Fibroblast of lung (primary cell): Measurements from ENCODE around the gene CIB1. TPM values are rescaled to one million over a fixed set of nuclear protein-coding genes. Genes with fewer than 3 reads are reported as not detected.

Experiments used
- DNase-seq, 2 donors: peaks; one replicate each; pipeline versions ENCODE4 v3.0.0 to v3.0.0-alpha.2; 2010; ENCODE audit warnings: low read depth in 2 of 2
- H2AFZ ChIP-seq: 2 replicates; pipeline ENCODE4 v1.5.1; 2012; ENCODE audit warnings: low read length, control low read depth, inconsistent platforms
- H3K27ac ChIP-seq: 2 replicates; pipeline ENCODE4 v1.5.1; 2011; ENCODE audit warnings: low read length, control low read depth; ENCODE audit not compliant: insufficient read depth
- H3K27me3 ChIP-seq: 2 replicates; pipeline ENCODE4 v1.5.1; 2011; ENCODE audit warnings: mild to moderate bottlenecking, low read length; ENCODE audit not compliant: control insufficient read depth, insufficient read depth
- H3K36me3 ChIP-seq: 2 replicates; pipeline ENCODE4 v1.5.1; 2011; ENCODE audit warnings: low read length; ENCODE audit not compliant: control insufficient read depth, insufficient read depth
- H3K4me1 ChIP-seq: 2 replicates; pipeline ENCODE4 v1.5.1; 2011; ENCODE audit warnings: low read length; ENCODE audit not compliant: control insufficient read depth, insufficient read depth; ENCODE audit errors: extremely low read depth
- H3K4me2 ChIP-seq: 2 replicates; pipeline ENCODE4 v1.5.1; 2011; ENCODE audit warnings: low read length, control low read depth; ENCODE audit not compliant: insufficient read depth; ENCODE audit errors: extremely low read depth
- H3K4me3 ChIP-seq, 4 experiments: fragments of 200-600 bp in 1 of 4; sonication (generic) in 1 of 4; replicated peaks in 1 of 4; 2 replicates each; pipeline ENCODE4 v1.5.1; 2011 to 2016; ENCODE audit warnings: low read length in 4 of 4, low read depth in 3 of 4, mild to moderate bottlenecking in 3 of 4, control low read depth in 2 of 4, inconsistent platforms in 1 of 4, mixed read lengths in 1 of 4; ENCODE audit not compliant: insufficient read depth in 1 of 4; ENCODE audit errors: control extremely low read depth in 1 of 4
- H3K79me2 ChIP-seq: 2 replicates; pipeline ENCODE4 v1.5.1; 2012; ENCODE audit warnings: mild to moderate bottlenecking, low read length, inconsistent platforms; ENCODE audit not compliant: control insufficient read depth, insufficient read depth
- H3K9ac ChIP-seq: 2 replicates; pipeline ENCODE4 v1.5.1; 2011; ENCODE audit warnings: mild to moderate bottlenecking, low read length, control low read depth; ENCODE audit not compliant: insufficient read depth
- H3K9me3 ChIP-seq: 2 replicates; pipeline ENCODE4 v1.5.1; 2012; ENCODE audit warnings: low read depth, low read length; ENCODE audit not compliant: control insufficient read depth, insufficient read depth
- H4K20me1 ChIP-seq: 2 replicates; pipeline ENCODE4 v1.5.1; 2011; ENCODE audit warnings: low read length; ENCODE audit not compliant: control insufficient read depth, insufficient read depth; ENCODE audit errors: extremely low read depth
- EZH2 ChIP-seq: IDR thresholded peaks from 2 replicates; pipeline ENCODE4 v1.5.1; 2012; ENCODE audit warnings: low read length, control low read depth, mild to moderate bottlenecking; ENCODE audit errors: missing control alignments
- polyA plus RNA-seq, 2 donors: library from polyadenylated mRNA; depleted of rRNA in 1 of 2; stranded (reverse) in 1 of 2; unstranded in 1 of 2; fragments of >200 nt; gene quantifications; 2 replicates each; pipeline ENCODE4 v1.2.1, GENCODE V29; 2011 to 2012; ENCODE audit warnings: missing spikeins in 1 of 2
- total RNA-seq: library from RNA; depleted of rRNA; stranded (reverse); fragments of >200 nt; gene quantifications from 2 replicates; pipeline ENCODE4 v1.2.1, GENCODE V29; 2014
- TF ChIP-seq, protein P1 (sequence below), 2 donors: IDR thresholded peaks in 1 of 2; conservative IDR thresholded peaks in 1 of 2; 1 replicate in 1 of 2; 2 replicates in 1 of 2; pipeline ENCODE4 v1.5.1; 2011 to 2012; ENCODE audit warnings: low read length in 2 of 2, control low read depth in 1 of 2, inconsistent platforms in 1 of 2, low read depth in 1 of 2, mild to moderate bottlenecking in 1 of 2

The CIB1 gene
- total and polyA plus RNA-seq, 2 donors (not counting 1 experiment from before 2014, with no cell fraction given), result 27.7 to 42.7 TPM

DNA sequence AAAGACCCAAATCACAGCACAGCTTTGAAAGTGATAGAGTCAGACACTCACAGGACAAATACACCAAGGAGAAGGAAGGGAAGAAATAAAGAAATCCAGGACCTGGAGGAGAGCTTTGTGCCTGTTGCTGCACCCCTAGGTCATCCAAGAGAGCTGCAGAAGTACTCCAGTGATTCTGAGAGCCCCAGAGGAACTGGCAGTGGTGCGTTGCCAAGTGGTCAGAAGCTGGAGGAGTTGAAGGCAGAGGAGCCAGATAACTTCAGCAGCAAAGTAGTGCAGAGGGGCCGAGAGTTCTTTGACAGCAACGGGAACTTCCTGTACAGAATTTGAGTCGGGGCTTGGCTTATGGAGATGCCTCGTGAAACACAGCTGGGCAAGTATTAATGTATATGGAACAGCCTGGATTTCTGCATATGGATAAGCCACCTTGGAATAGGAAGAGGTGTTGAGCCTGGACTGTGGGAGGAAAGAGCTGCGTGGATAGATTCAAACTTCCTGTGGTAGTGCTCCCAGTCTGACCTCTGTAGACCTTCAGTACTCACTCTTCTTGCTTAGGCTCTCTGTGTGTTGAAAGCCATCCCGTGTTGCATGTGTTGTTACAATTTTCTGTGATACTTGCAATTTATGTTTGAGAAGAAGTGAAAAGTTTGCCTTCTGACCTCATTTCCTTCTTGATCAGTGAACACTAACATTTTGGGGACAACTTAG, 37.9 kb upstream of the CIB1 start:
- Histone ChIP-seq H4K20me1 (no peaks in the 10 kb centered on the region), H3K9me3 (no peaks in the 10 kb centered on the region), H3K27ac (no peak overlapping the region), H3K9ac (no peak overlapping the region), H3K4me3 (no peak overlapping the region), H2AFZ (no peak overlapping the region), H3K79me2 (peaks cover 42% of the 10 kb centered on the region), H3K4me2 (no peak overlapping the region), H3K36me3 (peaks cover 8% of the 10 kb centered on the region), H3K4me1 (peaks cover 3% of the 10 kb centered on the region), H3K27me3 (no peaks in the 10 kb centered on the region)
- no peak for TF ChIP-seq EZH2
- TF ChIP-seq, protein P1, sequence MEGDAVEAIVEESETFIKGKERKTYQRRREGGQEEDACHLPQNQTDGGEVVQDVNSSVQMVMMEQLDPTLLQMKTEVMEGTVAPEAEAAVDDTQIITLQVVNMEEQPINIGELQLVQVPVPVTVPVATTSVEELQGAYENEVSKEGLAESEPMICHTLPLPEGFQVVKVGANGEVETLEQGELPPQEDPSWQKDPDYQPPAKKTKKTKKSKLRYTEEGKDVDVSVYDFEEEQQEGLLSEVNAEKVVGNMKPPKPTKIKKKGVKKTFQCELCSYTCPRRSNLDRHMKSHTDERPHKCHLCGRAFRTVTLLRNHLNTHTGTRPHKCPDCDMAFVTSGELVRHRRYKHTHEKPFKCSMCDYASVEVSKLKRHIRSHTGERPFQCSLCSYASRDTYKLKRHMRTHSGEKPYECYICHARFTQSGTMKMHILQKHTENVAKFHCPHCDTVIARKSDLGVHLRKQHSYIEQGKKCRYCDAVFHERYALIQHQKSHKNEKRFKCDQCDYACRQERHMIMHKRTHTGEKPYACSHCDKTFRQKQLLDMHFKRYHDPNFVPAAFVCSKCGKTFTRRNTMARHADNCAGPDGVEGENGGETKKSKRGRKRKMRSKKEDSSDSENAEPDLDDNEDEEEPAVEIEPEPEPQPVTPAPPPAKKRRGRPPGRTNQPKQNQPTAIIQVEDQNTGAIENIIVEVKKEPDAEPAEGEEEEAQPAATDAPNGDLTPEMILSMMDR (conservative IDR thresholded peaks at IDR 0.05 in 1 of 2, IDR thresholded peaks at IDR 0.05 in 1 of 2; ENCODE audit: low read depth in 1 of 2, low read length in 2 of 2), result no peak
- DNase-seq, result no peak

DNA sequence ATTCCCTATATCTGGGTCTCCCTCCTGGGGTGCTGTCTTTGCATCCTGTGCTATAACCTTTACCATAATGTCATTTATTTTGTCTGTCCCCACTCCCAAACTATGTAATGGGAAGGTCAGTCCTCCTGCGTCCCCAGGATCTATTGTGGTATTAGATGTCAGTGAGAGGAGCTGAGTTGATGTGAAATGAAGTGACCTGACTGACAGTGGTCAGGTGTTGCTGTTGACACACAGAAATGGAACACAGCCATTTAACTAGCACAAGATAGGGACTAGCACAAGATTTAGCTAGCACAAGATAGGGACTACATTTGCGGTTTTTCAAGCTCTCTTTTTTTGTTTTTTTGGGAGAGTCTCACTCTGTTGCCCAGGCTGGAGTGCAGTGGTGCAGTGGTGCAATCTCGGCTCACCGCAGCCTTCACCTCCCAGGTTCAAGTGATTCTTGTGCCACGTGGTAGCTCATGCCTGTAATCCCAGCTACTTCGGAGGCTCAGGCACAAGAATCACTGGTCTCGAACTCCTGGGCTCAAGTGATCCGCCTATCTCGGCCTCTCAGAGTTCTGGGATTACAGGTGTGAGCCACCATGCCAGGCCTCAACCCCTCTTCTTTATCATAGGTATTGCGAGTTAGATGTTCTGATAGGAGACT, 36.9 kb upstream of the CIB1 start:
- DNase-seq, result no peak
- H3K4me3 ChIP-seq, result no peak overlapping the region
- no peak overlapping the region for H3K9ac ChIP-seq
- no peaks in the 10 kb centered on the region for H3K27me3 ChIP-seq
- no peak overlapping the region for H3K4me2 ChIP-seq
- no peak overlapping the region for H2AFZ ChIP-seq
- no peak overlapping the region for H3K27ac ChIP-seq
- no peak for TF ChIP-seq EZH2
- TF ChIP-seq, protein P1 (conservative IDR thresholded peaks at IDR 0.05 in 1 of 2, IDR thresholded peaks at IDR 0.05 in 1 of 2; ENCODE audit: low read depth in 1 of 2, low read length in 2 of 2), result no peak
- no peaks in the 10 kb centered on the region for H4K20me1 ChIP-seq
- H3K9me3 ChIP-seq, result no peaks in the 10 kb centered on the region
- peaks cover 50% of the 10 kb centered on the region for H3K79me2 ChIP-seq
- peaks cover 8% of the 10 kb centered on the region for H3K36me3 ChIP-seq
- H3K4me1 ChIP-seq, result peaks cover 3% of the 10 kb centered on the region

DNA sequence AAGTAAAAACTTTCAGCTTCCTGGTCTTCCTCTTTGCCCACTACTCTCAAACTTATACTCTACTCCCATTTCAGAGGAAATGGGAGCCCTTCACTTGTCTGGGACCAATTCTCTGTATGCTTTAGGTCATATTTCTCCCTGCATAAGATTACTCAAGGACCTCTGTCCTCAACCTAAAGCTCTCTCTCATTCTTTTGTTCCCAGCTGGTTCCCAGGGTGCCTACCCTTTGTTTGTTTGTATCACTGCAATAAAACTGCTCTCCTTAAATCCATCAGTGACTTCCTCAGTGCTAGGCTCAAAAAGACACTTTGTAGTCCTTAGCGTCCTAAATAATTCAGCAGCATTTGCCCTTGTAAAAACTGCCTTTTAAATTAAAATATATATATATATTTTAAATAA, 34.7 kb upstream of the CIB1 start:
- no peak for DNase-seq
- no peaks in the 10 kb centered on the region for H4K20me1 ChIP-seq
- H3K36me3 ChIP-seq, result peaks cover 5% of the 10 kb centered on the region
- no peak overlapping the region for H3K9ac ChIP-seq
- peak overlapping the region in 2 of 4 experiments; percentile 0 to 12 for H3K4me3 ChIP-seq
- TF ChIP-seq, protein P1 (conservative IDR thresholded peaks at IDR 0.05 in 1 of 2, IDR thresholded peaks at IDR 0.05 in 1 of 2; ENCODE audit: low read depth in 1 of 2, low read length in 2 of 2), result no peak
- no peak for TF ChIP-seq EZH2
- H3K79me2 ChIP-seq, result peaks cover 50% of the 10 kb centered on the region
- peaks cover 9% of the 10 kb centered on the region for H3K4me1 ChIP-seq
- H3K27ac ChIP-seq, result no peak overlapping the region
- H2AFZ ChIP-seq, result no peak overlapping the region
- H3K9me3 ChIP-seq, result no peaks in the 10 kb centered on the region
- H3K27me3 ChIP-seq, result no peaks in the 10 kb centered on the region
- no peak overlapping the region for H3K4me2 ChIP-seq
